B cell (primary cell): ENCODE measurements around the gene QKI.

Experiments
- EZH2 ChIP-seq: IDR thresholded peaks from 2 replicates; pipeline ENCODE4 v1.6.1; 2012; ENCODE audit warnings: borderline replicate concordance, low read depth, mild to moderate bottlenecking, moderate library complexity, low read length; ENCODE audit not compliant: insufficient read depth, poor library complexity, severe bottlenecking
- TF ChIP-seq, protein P1 (sequence below): fragments of 200-600 bp; IDR thresholded peaks from one replicate; pipeline ENCODE4 v1.8.0; 2022; ENCODE audit warnings: antibody characterized with exemption, mild to moderate bottlenecking

DNA sequence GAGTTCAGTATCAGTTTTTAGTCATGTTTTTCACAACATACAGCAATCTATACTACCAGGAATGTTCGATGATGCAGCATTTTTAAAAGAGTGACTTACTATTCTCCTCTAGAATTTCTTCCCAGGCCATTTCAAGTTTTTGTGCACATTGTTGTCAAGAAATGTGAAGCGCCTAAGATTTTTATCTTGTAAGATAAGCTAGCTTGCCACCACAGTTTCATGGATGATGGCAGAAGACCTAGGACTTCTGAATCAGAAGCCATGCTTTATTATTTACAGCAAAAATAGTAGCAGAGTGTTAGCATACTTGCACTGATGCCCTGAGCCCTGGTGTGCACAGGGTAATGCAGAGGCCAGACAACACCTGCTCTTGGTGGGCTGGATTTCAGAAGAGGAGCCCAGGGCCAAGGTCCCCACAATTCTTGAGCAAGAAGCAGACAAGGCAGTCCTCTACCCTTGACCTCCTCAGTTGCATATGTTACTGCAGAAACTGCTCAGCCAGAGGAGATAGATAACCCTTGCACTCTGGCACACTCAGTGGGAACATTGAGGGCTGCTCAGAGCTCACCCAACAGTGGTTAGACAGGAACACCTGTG, 99.2 kb downstream of the QKI start:
- TF ChIP-seq, protein P1, sequence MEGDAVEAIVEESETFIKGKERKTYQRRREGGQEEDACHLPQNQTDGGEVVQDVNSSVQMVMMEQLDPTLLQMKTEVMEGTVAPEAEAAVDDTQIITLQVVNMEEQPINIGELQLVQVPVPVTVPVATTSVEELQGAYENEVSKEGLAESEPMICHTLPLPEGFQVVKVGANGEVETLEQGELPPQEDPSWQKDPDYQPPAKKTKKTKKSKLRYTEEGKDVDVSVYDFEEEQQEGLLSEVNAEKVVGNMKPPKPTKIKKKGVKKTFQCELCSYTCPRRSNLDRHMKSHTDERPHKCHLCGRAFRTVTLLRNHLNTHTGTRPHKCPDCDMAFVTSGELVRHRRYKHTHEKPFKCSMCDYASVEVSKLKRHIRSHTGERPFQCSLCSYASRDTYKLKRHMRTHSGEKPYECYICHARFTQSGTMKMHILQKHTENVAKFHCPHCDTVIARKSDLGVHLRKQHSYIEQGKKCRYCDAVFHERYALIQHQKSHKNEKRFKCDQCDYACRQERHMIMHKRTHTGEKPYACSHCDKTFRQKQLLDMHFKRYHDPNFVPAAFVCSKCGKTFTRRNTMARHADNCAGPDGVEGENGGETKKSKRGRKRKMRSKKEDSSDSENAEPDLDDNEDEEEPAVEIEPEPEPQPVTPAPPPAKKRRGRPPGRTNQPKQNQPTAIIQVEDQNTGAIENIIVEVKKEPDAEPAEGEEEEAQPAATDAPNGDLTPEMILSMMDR, result no peak
- TF ChIP-seq EZH2, result no peak
